BLaER1 treated with 17β-estradiol and CSF1 and Interleukin-3, amounts not matched to agents 10 nM and 100 nM (cell line): Measurements from ENCODE around the gene NUDT14.

ENCODE experiments used
- H3K27ac ChIP-seq, 11 experiments: shearing (Covaris generic); formaldehyde crosslinking; 2 replicates each; pipeline ENCODE4 v1.8.1; 2022
- H3K27me3 ChIP-seq, 11 experiments: shearing (Covaris generic); formaldehyde crosslinking; 2 replicates each; pipeline ENCODE4 v1.8.1; 2022
- H3K36me3 ChIP-seq, 11 experiments: shearing (Covaris generic); formaldehyde crosslinking; 2 replicates each; pipeline ENCODE4 v1.8.1; 2022
- H3K4me1 ChIP-seq, 10 experiments: shearing (Covaris generic); formaldehyde crosslinking; 2 replicates each; pipeline ENCODE4 v1.8.1; 2022
- H3K4me2 ChIP-seq, 11 experiments: shearing (Covaris generic); formaldehyde crosslinking; 2 replicates each; pipeline ENCODE4 v1.8.1; 2022
- H3K4me3 ChIP-seq, 10 experiments: shearing (Covaris generic); formaldehyde crosslinking; 2 replicates each; pipeline ENCODE4 v1.8.1; 2022
- H3K9ac ChIP-seq, 11 experiments: shearing (Covaris generic); formaldehyde crosslinking; 2 replicates each; pipeline ENCODE4 v1.8.1; 2022
- H3K9me3 ChIP-seq, 11 experiments: shearing (Covaris generic); formaldehyde crosslinking; replicated peaks in 1 of 11; 2 replicates each; pipeline ENCODE4 v1.8.1; 2022
- H4K20me1 ChIP-seq, 11 experiments: shearing (Covaris generic); formaldehyde crosslinking; 2 replicates each; pipeline ENCODE4 v1.8.1; 2022
- Cebpa-rat ChIP-seq, 11 experiments: shearing (Covaris generic); IDR thresholded peaks; 2 replicates each; pipeline ENCODE4 v1.8.1; 2022

NUDT14 gene

GRCh38 chr14:105200641-105201040 is 19.5 kb upstream of the NUDT14 start:
- TF ChIP-seq Cebpa-rat (IDR thresholded peaks at IDR 0.05), result no peak
- H3K9me3 ChIP-seq, result no peaks in the 10 kb centered on the region
- H3K9ac ChIP-seq, result peak overlapping the region in 3 of 11 experiments; percentile 44 to 66 (median 65); a peak in 3 of 22 replicates
- H3K4me3 ChIP-seq, result 0 out of 20 replicates have a peak overlapping the region, but pooled peaks of 2 of the 10 experiments have one; percentile 11 to 20
- H3K27ac ChIP-seq, result no peak overlapping the region
- no peaks in the 10 kb centered on the region for H3K36me3 ChIP-seq
- peaks cover 0 to 35% (median 7%) of the 10 kb centered on the region in 11 experiments; a peak in 11 of 22 replicates for H3K27me3 ChIP-seq
- peak overlapping the region; percentile 85 to 100 (median 96) for H3K4me2 ChIP-seq
- peaks cover 0 to 67% (median 36%) of the 10 kb centered on the region in 11 experiments; a peak in 19 of 22 replicates for H4K20me1 ChIP-seq
- H3K4me1 ChIP-seq, result peaks cover 75 to 100% (median 99%) of the 10 kb centered on the region in 10 experiments

GRCh38 chr14:105200074-105200473 is 19.0 kb upstream of the NUDT14 start:
- Histone ChIP-seq H3K4me3 (no peak overlapping the region), H3K27ac (no peak overlapping the region), H3K4me2 (peak overlapping the region; percentile 85 to 100 (median 96); a peak in 20 of 22 replicates), H3K36me3 (no peaks in the 10 kb centered on the region), H3K4me1 (peaks cover 81 to 100% (median 99%) of the 10 kb centered on the region in 10 experiments), H4K20me1 (peaks cover 0 to 67% (median 31%) of the 10 kb centered on the region in 11 experiments; a peak in 18 of 22 replicates), H3K9ac (no peak overlapping the region), H3K27me3 (peaks cover 0 to 35% (median 7%) of the 10 kb centered on the region in 11 experiments; a peak in 11 of 22 replicates), H3K9me3 (no peaks in the 10 kb centered on the region)
- no peak for TF ChIP-seq Cebpa-rat (IDR thresholded peaks at IDR 0.05)

DNA sequence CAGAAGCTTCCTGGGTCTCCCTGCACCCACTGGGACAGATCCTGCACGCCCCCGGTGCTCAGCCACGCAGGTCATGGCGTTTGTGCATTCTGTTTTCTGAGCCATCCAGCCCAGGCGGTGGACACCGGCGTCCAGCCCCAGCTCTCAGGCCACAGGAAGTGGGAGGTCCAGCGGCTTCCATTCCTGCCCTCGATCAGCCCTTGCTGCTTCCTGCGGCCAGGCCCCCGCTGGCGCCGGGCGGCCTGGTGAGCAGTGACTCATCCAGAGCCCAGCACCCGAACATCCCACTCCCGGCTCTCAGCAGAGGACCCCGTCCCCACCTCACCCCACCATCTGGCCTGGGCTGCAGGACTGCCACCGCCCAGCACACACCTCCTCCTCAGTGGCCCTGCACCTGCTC is 18.0 kb upstream of the NUDT14 start:
- Histone ChIP-seq H3K9ac (no peak overlapping the region), H3K4me2 (peak overlapping the region; percentile 85 to 100 (median 97); a peak in 21 of 22 replicates), H3K27ac (no peak overlapping the region), H3K27me3 (peaks cover 0 to 31% (median 7%) of the 10 kb centered on the region in 11 experiments; a peak in 11 of 22 replicates), H4K20me1 (peaks cover 0 to 63% (median 24%) of the 10 kb centered on the region in 11 experiments; a peak in 18 of 22 replicates), H3K4me1 (peaks cover 91 to 100% (median 99%) of the 10 kb centered on the region in 10 experiments), H3K4me3 (no peak overlapping the region), H3K9me3 (no peaks in the 10 kb centered on the region), H3K36me3 (no peaks in the 10 kb centered on the region)
- TF ChIP-seq Cebpa-rat (IDR thresholded peaks at IDR 0.05), result no peak

DNA sequence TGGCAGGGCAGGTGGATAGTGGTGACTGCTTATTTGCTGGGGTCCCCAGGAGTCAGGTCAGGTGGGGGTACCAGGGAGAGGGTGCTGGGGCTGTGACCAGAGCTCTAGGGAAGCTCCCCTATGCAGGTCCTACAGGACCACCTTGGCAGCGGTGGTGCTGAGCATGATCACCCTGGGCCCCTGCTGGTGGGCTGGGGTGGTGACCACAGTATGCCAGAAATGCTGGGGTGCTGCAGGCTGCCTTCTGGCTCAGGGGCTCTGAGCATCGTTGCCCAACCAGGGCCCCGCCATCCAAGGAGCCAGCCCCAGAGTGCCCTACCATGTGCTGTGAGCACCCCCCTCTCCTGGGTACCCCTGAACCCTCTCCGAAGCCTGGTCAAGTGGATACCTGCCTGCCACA is 17.5 kb upstream of the NUDT14 start:
- H4K20me1 ChIP-seq, result peaks cover 0 to 58% (median 19%) of the 10 kb centered on the region in 11 experiments; a peak in 17 of 22 replicates
- H3K4me1 ChIP-seq, result peaks cover 96 to 100% (median 99%) of the 10 kb centered on the region in 10 experiments
- H3K36me3 ChIP-seq, result no peaks in the 10 kb centered on the region
- no peaks in the 10 kb centered on the region for H3K9me3 ChIP-seq
- no peak for TF ChIP-seq Cebpa-rat (IDR thresholded peaks at IDR 0.05)
- H3K4me2 ChIP-seq, result peak overlapping the region; percentile 85 to 100 (median 97); a peak in 20 of 22 replicates
- H3K27me3 ChIP-seq, result peaks cover 0 to 30% (median 7%) of the 10 kb centered on the region in 11 experiments; a peak in 11 of 22 replicates
- no peak overlapping the region for H3K9ac ChIP-seq
- no peak overlapping the region for H3K27ac ChIP-seq
- H3K4me3 ChIP-seq, result no peak overlapping the region

GRCh38 chr14:105197211-105197641 is 16.1 kb upstream of the NUDT14 start:
- Histone ChIP-seq H3K4me3 (no peak overlapping the region; a peak in 1 of 20 replicates), H3K4me1 (peaks cover 96 to 98% (median 98%) of the 10 kb centered on the region in 10 experiments), H3K9me3 (no peaks in the 10 kb centered on the region), H3K27ac (no peak overlapping the region), H3K36me3 (no peaks in the 10 kb centered on the region), H4K20me1 (peaks cover 0 to 45% (median 14%) of the 10 kb centered on the region in 11 experiments; a peak in 17 of 22 replicates), H3K4me2 (peak overlapping the region; percentile 85 to 100 (median 97)), H3K27me3 (peaks cover 0 to 30% (median 7%) of the 10 kb centered on the region in 11 experiments; a peak in 11 of 22 replicates), H3K9ac (no peak overlapping the region)
- no peak for TF ChIP-seq Cebpa-rat (IDR thresholded peaks at IDR 0.05)

GRCh38 chr14:105196265-105196960 is 15.3 kb upstream of the NUDT14 start:
- peak overlapping the region in 3 of 11 experiments; percentile 1 to 36 (median 10); a peak in 3 of 22 replicates for H3K27ac ChIP-seq
- no peaks in the 10 kb centered on the region for H3K9me3 ChIP-seq
- H4K20me1 ChIP-seq, result peaks cover 0 to 43% (median 7%) of the 10 kb centered on the region in 11 experiments; a peak in 10 of 22 replicates
- H3K4me3 ChIP-seq, result peak overlapping the region; percentile 21 to 60 (median 42); a peak in 17 of 20 replicates
- H3K4me1 ChIP-seq, result peaks cover 88 to 95% (median 94%) of the 10 kb centered on the region in 10 experiments
- peaks cover 0 to 30% (median 7%) of the 10 kb centered on the region in 11 experiments; a peak in 11 of 22 replicates for H3K27me3 ChIP-seq
- H3K4me2 ChIP-seq, result peak overlapping the region; percentile 85 to 100 (median 97)
- H3K36me3 ChIP-seq, result no peaks in the 10 kb centered on the region
- peak overlapping the region; percentile 22 to 69 (median 48); a peak in 17 of 22 replicates for H3K9ac ChIP-seq
- no peak for TF ChIP-seq Cebpa-rat (IDR thresholded peaks at IDR 0.05)

- Histone ChIP-seq H3K27ac (peak overlapping the region in 2 of 11 experiments; percentile 1 to 36; a peak in 2 of 22 replicates), H3K9me3 (no peaks in the 10 kb centered on the region), H4K20me1 (peaks cover 0 to 38% (median 4%) of the 10 kb centered on the region in 11 experiments; a peak in 10 of 22 replicates), H3K36me3 (no peaks in the 10 kb centered on the region), H3K4me3 (peak overlapping the region in 8 of 10 experiments; percentile 30 to 60 (median 45); a peak in 9 of 20 replicates), H3K27me3 (peaks cover 0 to 30% (median 7%) of the 10 kb centered on the region in 11 experiments; a peak in 11 of 22 replicates), H3K9ac (peak overlapping the region in 10 of 11 experiments; percentile 22 to 69 (median 48); a peak in 13 of 22 replicates), H3K4me2 (peak overlapping the region; percentile 85 to 100 (median 97)), H3K4me1 (peaks cover 81 to 94% (median 92%) of the 10 kb centered on the region in 10 experiments)
- TF ChIP-seq Cebpa-rat (IDR thresholded peaks at IDR 0.05), result no peak
Observed at GRCh38 chr14:105195522-105196264, 14.6 kb upstream of the NUDT14 start.

DNA sequence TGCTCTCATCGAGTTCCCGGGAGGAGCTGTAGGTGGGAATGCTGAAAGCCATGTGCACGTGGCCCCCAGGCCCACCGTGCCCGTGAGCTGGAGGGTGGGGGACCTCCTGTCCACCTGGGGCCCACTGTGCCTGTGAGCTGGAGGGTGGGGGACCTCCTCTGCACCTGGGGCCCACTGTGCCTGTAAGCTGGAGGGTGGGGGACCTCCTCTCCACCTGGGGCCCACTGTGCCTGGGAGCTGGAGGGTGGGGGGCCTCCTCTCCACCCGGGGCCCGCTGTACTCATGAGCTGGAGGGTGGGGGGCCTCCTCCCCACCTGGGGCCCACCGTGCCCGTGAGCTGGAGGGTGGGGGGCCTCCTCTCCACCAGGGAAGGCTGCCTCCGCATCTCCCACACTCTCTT is 13.9 kb upstream of the NUDT14 start:
- Histone ChIP-seq H3K27me3 (peaks cover 0 to 30% (median 7%) of the 10 kb centered on the region in 11 experiments; a peak in 11 of 22 replicates), H3K9me3 (no peaks in the 10 kb centered on the region), H3K4me1 (peaks cover 74 to 88% (median 86%) of the 10 kb centered on the region in 10 experiments), H3K27ac (no peak overlapping the region), H4K20me1 (peaks cover 0 to 32% (median 0%) of the 10 kb centered on the region in 11 experiments; a peak in 10 of 22 replicates), H3K4me3 (no peak overlapping the region), H3K4me2 (peak overlapping the region; percentile 85 to 100 (median 97)), H3K36me3 (no peaks in the 10 kb centered on the region), H3K9ac (peak overlapping the region in 1 of 11 experiments; percentile 69; a peak in 2 of 22 replicates)
- no peak for TF ChIP-seq Cebpa-rat (IDR thresholded peaks at IDR 0.05)
